NCI-H1417 (cell line): ENCODE data around the gene RNF113A.
A peak's percentile ranks its signal among the peaks of the same experiment; 100 is the strongest.
"Not testable (repeated sequence)": the region's sequence is repeated elsewhere in the genome, so short reads cannot be mapped to it uniquely, and the experiment has no call there.

Source experiments
- DNase-seq, 3 experiments: peaks; one replicate each; lab custom pipeline; 2025; lab: John Stamatoyannopoulos, UW

RNF113A gene

GRCh38 chrX:119871599-119872395, at the start of gene RNF113A, which contains the start of gene NDUFA1:
RNF113A (minus strand) TSS chrX:119871733; CDS start chrX:119871613, 120 bp downstream.
NDUFA1 (plus strand) TSS chrX:119871832; CDS start chrX:119871912, 80 bp downstream.
- DNase-seq, result peak; percentile 84 to 93 (median 92)

- no peak for DNase-seq
Observed at GRCh38 chrX:119919835-119920585, 48.5 kb upstream of the RNF113A start.

GRCh38 chrX:119917877-119918276, 46.3 kb upstream of the RNF113A start:
- DNase-seq, result no peak

- DNase-seq, result no peak
Observed at GRCh38 chrX:119916310-119916709, 44.8 kb upstream of the RNF113A start.

GRCh38 chrX:119900976-119901375, 29.4 kb upstream of the RNF113A start:
- DNase-seq, result no peak

GRCh38 chrX:119899125-119899524, 27.6 kb upstream of the RNF113A start:
- no peak for DNase-seq

GRCh38 chrX:119895843-119896326, 24.4 kb upstream of the RNF113A start, which contains the start of gene AKAP14:
AKAP14 (plus strand) TSS chrX:119895893; CDS start chrX:119903224, 7,331 bp downstream.
- peak in 2 of 3 experiments; percentile 17 to 53 for DNase-seq

- DNase-seq, result not testable (repeated sequence)
Observed at GRCh38 chrX:119891961-119892692, 20.6 kb upstream of the RNF113A start.

GRCh38 chrX:119890626-119891025, 19.1 kb upstream of the RNF113A start:
- DNase-seq, result not testable (repeated sequence)

- DNase-seq, result peak in 2 of 3 experiments; percentile 53 to 68
Observed at GRCh38 chrX:119887721-119888425, 16.3 kb upstream of the RNF113A start.

- no peak for DNase-seq
Observed at GRCh38 chrX:119885554-119886428, 14.3 kb upstream of the RNF113A start.

- DNase-seq, result peak; percentile 15 to 58 (median 19)
Observed at GRCh38 chrX:119880552-119881437, 9.3 kb upstream of the RNF113A start.

GRCh38 chrX:119880076-119880475, 8.5 kb upstream of the RNF113A start:
- no peak for DNase-seq

- DNase-seq, result no peak
Observed at GRCh38 chrX:119878740-119879139, 7.2 kb upstream of the RNF113A start.

GRCh38 chrX:119871245-119871598, 311 bp downstream of the RNF113A start:
- DNase-seq, result no peak

- DNase-seq, result peak; percentile 19 to 57 (median 37)
Observed at GRCh38 chrX:119870626-119871131, 854 bp downstream of the RNF113A start.

- DNase-seq, result peak in 1 of 3 experiments; percentile 43
Observed at GRCh38 chrX:119853444-119853843, 18.1 kb downstream of the RNF113A start.

- peak; percentile 98 to 100 (median 99) for DNase-seq
Observed at GRCh38 chrX:119852382-119853353, 18.9 kb downstream of the RNF113A start, which contains the start of gene UPF3B. UPF3B (minus strand) TSS chrX:119852963; CDS start chrX:119852928, 35 bp downstream.
